H1 (cell line): ENCODE measurements around the gene XPO5. TPM values are rescaled to one million over a fixed set of nuclear protein-coding genes. Genes with fewer than 3 reads are reported as not detected.

ENCODE experiments used
- ATF3 ChIP-seq: IDR thresholded peaks from 2 replicates; pipeline ENCODE4 v1.6.1; 2011; ENCODE audit warnings: low read depth, mild to moderate bottlenecking, low read length; ENCODE audit not compliant: insufficient read depth
- CBX8 ChIP-seq: fragments of 300-800, 300-1000 bp; sonication (generic); IDR thresholded peaks from 2 replicates; pipeline ENCODE4 v1.7.1; 2016; ENCODE audit warnings: low read depth, low read length, borderline replicate concordance
- CEBPB ChIP-seq: IDR thresholded peaks from 2 replicates; pipeline ENCODE4 v1.6.1; 2012; ENCODE audit warnings: low read depth, low read length
- CTBP2 ChIP-seq: IDR thresholded peaks from 2 replicates; pipeline ENCODE4 v1.7.0; 2011; ENCODE audit warnings: borderline replicate concordance, mild to moderate bottlenecking, moderate library complexity, mixed read lengths, low read length; ENCODE audit not compliant: insufficient read depth, insufficient read length
- E2F6 ChIP-seq: IDR thresholded peaks from 2 replicates; pipeline ENCODE4 v1.6.1; 2012; ENCODE audit warnings: inconsistent platforms
- EP300 ChIP-seq, 2 experiments: IDR thresholded peaks; 1 replicate in 1 of 2; 2 replicates in 1 of 2; pipeline ENCODE4 v1.6.1; 2011 to 2012; ENCODE audit warnings: low read depth in 2 of 2, low read length in 2 of 2, mild to moderate bottlenecking in 2 of 2, borderline replicate concordance in 1 of 2, inconsistent platforms in 1 of 2, moderate library complexity in 1 of 2
- EZH2 ChIP-seq: fragments of 200-600 bp; sonication (generic); IDR thresholded peaks from 2 replicates; pipeline ENCODE4 v1.7.1; 2012; ENCODE audit warnings: low read depth, mild to moderate bottlenecking, moderate library complexity, low read length, inconsistent platforms; ENCODE audit not compliant: severe bottlenecking
- GTF2F1 ChIP-seq: IDR thresholded peaks from 2 replicates; pipeline ENCODE4 v1.6.1; 2012; ENCODE audit warnings: low read depth, low read length, improper control_type of control experiment, borderline replicate concordance
- JUN ChIP-seq: IDR thresholded peaks from 2 replicates; pipeline ENCODE4 v1.6.1; 2011; ENCODE audit warnings: low read depth, mild to moderate bottlenecking, improper control_type of control experiment, low read length
- KDM1A ChIP-seq: fragments of 200-600, 300-600 bp; sonication (generic); IDR thresholded peaks from 2 replicates; pipeline ENCODE4 v1.7.1; 2016; ENCODE audit warnings: mild to moderate bottlenecking, low read length, borderline replicate concordance
- KDM5A ChIP-seq: fragments of 200-600 bp; IDR thresholded peaks from 2 replicates; pipeline ENCODE4 v1.7.1; 2012; ENCODE audit warnings: mild to moderate bottlenecking, low read length, inconsistent platforms, mixed read lengths
- MAX ChIP-seq: IDR thresholded peaks from 2 replicates; pipeline ENCODE4 v1.6.1; 2012; ENCODE audit warnings: inconsistent platforms
- NANOG ChIP-seq: IDR thresholded peaks from 2 replicates; pipeline ENCODE4 v1.6.1; 2011; ENCODE audit warnings: low read length, low read depth, mild to moderate bottlenecking, inconsistent platforms; ENCODE audit not compliant: insufficient read depth, poor library complexity, severe bottlenecking
- RBBP5 ChIP-seq: IDR thresholded peaks from 2 replicates; pipeline ENCODE4 v1.7.1; 2012; ENCODE audit warnings: low read depth, mild to moderate bottlenecking, inconsistent platforms, low read length, moderate library complexity, borderline replicate concordance
- RFX5 ChIP-seq: IDR thresholded peaks from 2 replicates; pipeline ENCODE4 v1.6.1; 2011; ENCODE audit warnings: low read depth, low read length, improper control_type of control experiment, borderline replicate concordance
- RNF2 ChIP-seq: fragments of 200-900, 300-1000 bp; sonication (generic); IDR thresholded peaks from 2 replicates; pipeline ENCODE4 v1.7.1; 2016; ENCODE audit warnings: borderline replicate concordance, low read depth, mild to moderate bottlenecking, antibody characterized with exemption, low read length; ENCODE audit not compliant: poor library complexity, severe bottlenecking; ENCODE audit errors: missing control alignments
- RXRA ChIP-seq: IDR thresholded peaks from 2 replicates; pipeline ENCODE4 v1.6.1; 2011; ENCODE audit warnings: low read depth, mild to moderate bottlenecking, low read length, moderate library complexity; ENCODE audit not compliant: insufficient read depth
- SIRT6 ChIP-seq: IDR thresholded peaks from one replicate; pipeline ENCODE4 v1.7.1; 2012; ENCODE audit warnings: low read length, inconsistent platforms
- SIX5 ChIP-seq: IDR thresholded peaks from 2 replicates; pipeline ENCODE4 v1.6.1; 2011; ENCODE audit warnings: mild to moderate bottlenecking, low read depth, low read length
- SP2 ChIP-seq: IDR thresholded peaks from 2 replicates; pipeline ENCODE4 v1.6.1; 2012; ENCODE audit warnings: mild to moderate bottlenecking, low read length, inconsistent platforms
- TAF7 ChIP-seq: optimal IDR thresholded peaks from 2 replicates; pipeline ENCODE3; 2011; ENCODE audit warnings: low read depth, mild to moderate bottlenecking, inconsistent platforms, low read length, moderate library complexity, borderline replicate concordance
- polyA plus RNA-seq, 7 experiments: library from polyadenylated mRNA; depleted of rRNA in 3 of 7; stranded (reverse) in 5 of 7; unstranded in 2 of 7; fragments of >200 nt in 5 of 7; fragments of 200-250 nt in 2 of 7; gene quantifications; 1 replicate in 5 of 7; 2 replicates in 1 of 7; 4 replicates in 1 of 7; pipeline versions ENCODE4 v1.2.1 to v1.2.3, GENCODE V29; 2011 to 2013; ENCODE audit warnings: missing spikeins in 2 of 7, mixed read lengths in 2 of 7
- total RNA-seq: library from RNA; stranded (reverse); fragmentation: NEBNext Ultra II Directional; extraction: Animal tissue kit (Norgen Biotek cat#: 25700); gene quantifications from 2 replicates; pipeline ENCODE4 v1.2.1, GENCODE V29; 2021

XPO5 gene
- total and polyA plus RNA-seq, 2 of the 8 experiments (the other 6 are each of a cell fraction or from before 2014, with no cell fraction given) = 80.6 to 95.7 TPM

GRCh38 chr6:43509142-43509983 lies 66.5 kb downstream of the XPO5 start (continued):
- TF ChIP-seq NANOG = no peak
- TF ChIP-seq CEBPB = no peak
- no peak for TF ChIP-seq SIX5
- peak; percentile 59 for TF ChIP-seq E2F6
- TF ChIP-seq SIRT6 = no peak
- no peak for TF ChIP-seq ATF3
- no peak for TF ChIP-seq EP300 (IDR thresholded peaks at IDR 0.05; ENCODE audit: borderline replicate concordance in 1 of 2, low read depth in 2 of 2, low read length in 2 of 2)
- TF ChIP-seq RXRA = no peak
- TF ChIP-seq RBBP5 = 0 out of 2 replicates have a peak, but pooled peaks have one; percentile 22
- TF ChIP-seq RNF2 = no peak
- TF ChIP-seq MAX = peak; percentile 56
- TF ChIP-seq KDM1A = no peak
- no peak for TF ChIP-seq SP2
- peak; percentile 59 for TF ChIP-seq EZH2
- no peak for TF ChIP-seq KDM5A
- no peak for TF ChIP-seq JUN
- no peak for TF ChIP-seq TAF7
- TF ChIP-seq CBX8 = no peak
- no peak for TF ChIP-seq GTF2F1
- no peak for TF ChIP-seq RFX5
- no peak for TF ChIP-seq CTBP2
